LNCAP (cell line): Measurements from ENCODE around the gene FRK.

Experiments
- CTCF ChIP-seq: fragments of 450-650 bp; IDR thresholded peaks from 2 replicates; pipeline ENCODE4 v1.5.1; 2017; ENCODE audit warnings: mild to moderate bottlenecking

The FRK gene

GRCh38 chr6:115894426-115894992 lies 166.2 kb downstream of the FRK start:
- no peak for TF ChIP-seq CTCF

- no peak for TF ChIP-seq CTCF
These were observed 168.9 kb downstream of the FRK start for GRCh38 chr6:115891750-115892149.

GRCh38 chr6:115891111-115891669 lies 169.5 kb downstream of the FRK start:
- no peak for TF ChIP-seq CTCF

- no peak for TF ChIP-seq CTCF
These were observed 170.5 kb downstream of the FRK start for GRCh38 chr6:115890238-115890637.

- no peak for TF ChIP-seq CTCF
These were observed 172.8 kb downstream of the FRK start for GRCh38 chr6:115887891-115888290.

GRCh38 chr6:115885636-115886366 lies 174.9 kb downstream of the FRK start:
- no peak for TF ChIP-seq CTCF

- no peak for TF ChIP-seq CTCF
These were observed 177.9 kb downstream of the FRK start for GRCh38 chr6:115882771-115883170.
